ENCODE results near the gene FRMD1. TPM values are rescaled to one million over a fixed set of nuclear protein-coding genes. Genes with fewer than 3 reads are reported as not detected.

FRMD1 gene
- total and polyA plus RNA-seq, 7 donors: 0.01 to 2.9 (median 0.25) TPM

- intact Hi-C loops (cut with DNase I): no loop called here
- Histone ChIP-seq H3K36me3 (ENCODE audit: insufficient read depth in 1 of 2, low read depth in 1 of 2) (no peaks in the 10 kb centered on the region), H3K27ac (peak overlapping the region; percentile 67), H3K9me3 (no peaks in the 10 kb centered on the region), H3K4me3 (no peak overlapping the region), H3K4me1 (peaks cover 9% of the 10 kb centered on the region), H3K27me3 (ENCODE audit: insufficient read depth in 3 of 3, low read length in 2 of 3) (peaks cover 0 to 11% (median 0%) of the 10 kb centered on the region in 3 donors)
- ATAC-seq (peak in 2 of 4 donors; percentile 26 to 38), DNase-seq (no peak)
- WGBS, 3 donors: 29 to 40% (median 34%) methylated on average over 14 of the region's 14 CpGs
- TF ChIP-seq CTCF (IDR thresholded peaks at IDR 0.05): no peak
These were observed 47.5 kb downstream of the FRMD1 start for GRCh38 chr6:168031411-168031971.

GRCh38 chr6:168030908-168031307 is 48.1 kb downstream of the FRMD1 start:
- peak overlapping the region; percentile 67 for H3K27ac ChIP-seq
- no peaks in the 10 kb centered on the region for H3K9me3 ChIP-seq
- no peak for TF ChIP-seq CTCF (IDR thresholded peaks at IDR 0.05)
- intact Hi-C loops (cut with DNase I): no loop called here
- H3K4me3 ChIP-seq: no peak overlapping the region
- no peak for DNase-seq
- H3K36me3 ChIP-seq (ENCODE audit: insufficient read depth in 1 of 2, low read depth in 1 of 2): no peaks in the 10 kb centered on the region
- peaks cover 0 to 5% (median 0%) of the 10 kb centered on the region in 3 donors for H3K27me3 ChIP-seq (ENCODE audit: insufficient read depth in 3 of 3, low read length in 2 of 3)
- ATAC-seq: no peak
- WGBS, 3 donors: 31 to 47% (median 35%) methylated on average over 2 of the region's 2 CpGs
- peaks cover 3% of the 10 kb centered on the region for H3K4me1 ChIP-seq

- Histone ChIP-seq H3K27ac (peak overlapping the region; percentile 48), H3K9me3 (no peaks in the 10 kb centered on the region), H3K4me1 (no peaks in the 10 kb centered on the region), H3K4me3 (no peak overlapping the region), H3K27me3 (ENCODE audit: insufficient read depth in 3 of 3, low read length in 2 of 3) (no peaks in the 10 kb centered on the region), H3K36me3 (ENCODE audit: insufficient read depth in 1 of 2, low read depth in 1 of 2) (no peaks in the 10 kb centered on the region)
- DNase-seq (no peak), ATAC-seq (no peak)
- WGBS, 3 donors: 48 to 64% (median 60%) methylated on average over 5 of the region's 5 CpGs
- TF ChIP-seq CTCF (IDR thresholded peaks at IDR 0.05): no peak
- intact Hi-C loops (cut with DNase I): no loop called here
These were observed 48.7 kb downstream of the FRMD1 start for GRCh38 chr6:168030218-168030746.

GRCh38 chr6:168029459-168030217 is 49.4 kb downstream of the FRMD1 start:
- DNase-seq (no peak), ATAC-seq (no peak)
- H3K27ac ChIP-seq: peak overlapping the region; percentile 13
- intact Hi-C loops (cut with DNase I): no loop called here
- no peak overlapping the region for H3K4me3 ChIP-seq
- H3K9me3 ChIP-seq: no peaks in the 10 kb centered on the region
- no peaks in the 10 kb centered on the region for H3K27me3 ChIP-seq (ENCODE audit: insufficient read depth in 3 of 3, low read length in 2 of 3)
- no peak for TF ChIP-seq CTCF (IDR thresholded peaks at IDR 0.05)
- 74 to 86% (median 77%) methylated on average over 14 of the region's 14 CpGs for WGBS, 3 donors
- H3K4me1 ChIP-seq: no peaks in the 10 kb centered on the region
- H3K36me3 ChIP-seq (ENCODE audit: insufficient read depth in 1 of 2, low read depth in 1 of 2): no peaks in the 10 kb centered on the region

Measured in psoas muscle (tissue), 8 donors.